Stimulated activated CD4-positive, alpha-beta T cell treated with anti-CD3 and anti-CD28 coated beads, Interleukin-2, amount 100 ng/mL, for 24 hours (primary cell): ENCODE data around the gene MRPL2.
"Not testable (repeated sequence)": the region's sequence is repeated elsewhere in the genome, so short reads cannot be mapped to it uniquely, and the experiment has no call there.

ENCODE experiments used
- DNase-seq, 2 donors: peaks; one replicate each; pipeline ENCODE4 v3.0.0-alpha.2; 2020

Gene MRPL2

DNA sequence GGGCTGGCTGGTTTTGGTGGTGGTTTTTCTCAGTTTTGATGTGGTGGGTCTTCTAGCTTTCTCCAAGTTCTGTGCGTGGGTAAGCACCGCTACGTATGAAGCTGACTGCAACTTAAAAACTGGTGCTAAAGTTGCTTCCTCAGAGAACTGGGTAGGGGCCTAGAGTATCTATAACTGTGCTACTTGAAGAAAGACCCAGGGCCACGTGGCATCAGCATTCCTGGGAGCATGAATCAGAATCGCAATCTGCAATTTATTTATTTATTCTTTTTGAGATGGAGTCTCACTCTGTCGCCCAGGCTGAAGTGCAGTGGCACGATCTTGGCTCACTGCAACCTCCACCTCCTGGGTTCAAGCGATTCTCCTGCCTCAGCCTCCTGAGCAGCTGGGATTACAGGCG lies 22.7 kb upstream of the MRPL2 start:
- not testable (repeated sequence) for DNase-seq

- DNase-seq, result no peak
Observed at GRCh38 chr6:43081043-43081442, 21.8 kb upstream of the MRPL2 start.

GRCh38 chr6:43078691-43079090 lies 19.5 kb upstream of the MRPL2 start:
- DNase-seq, result no peak

GRCh38 chr6:43077981-43078511 lies 18.8 kb upstream of the MRPL2 start:
- DNase-seq, result no peak

DNA sequence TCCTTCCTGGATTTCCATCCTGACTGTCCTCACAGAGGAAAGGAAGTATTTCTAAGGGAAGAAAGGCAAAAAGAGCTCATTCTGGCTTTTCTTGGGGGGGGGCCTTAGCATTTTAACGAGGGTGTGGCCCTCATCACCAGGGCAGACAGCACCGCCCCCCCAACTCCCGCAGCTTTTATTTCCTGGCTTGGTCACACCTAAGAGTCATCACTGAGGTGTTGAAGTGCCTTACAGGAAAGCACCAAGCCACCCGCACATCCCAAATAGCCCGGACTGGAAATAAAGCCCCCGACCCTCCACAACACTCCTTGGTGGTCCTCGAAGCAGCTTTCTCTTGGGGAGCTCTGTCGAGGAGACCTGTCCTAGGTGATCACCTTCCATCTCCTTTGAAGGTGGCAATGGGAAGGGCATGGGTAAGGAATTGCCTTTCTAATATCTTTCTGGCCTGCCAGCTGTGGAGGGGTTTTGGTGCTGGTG lies 18.1 kb upstream of the MRPL2 start:
- no peak for DNase-seq

DNA sequence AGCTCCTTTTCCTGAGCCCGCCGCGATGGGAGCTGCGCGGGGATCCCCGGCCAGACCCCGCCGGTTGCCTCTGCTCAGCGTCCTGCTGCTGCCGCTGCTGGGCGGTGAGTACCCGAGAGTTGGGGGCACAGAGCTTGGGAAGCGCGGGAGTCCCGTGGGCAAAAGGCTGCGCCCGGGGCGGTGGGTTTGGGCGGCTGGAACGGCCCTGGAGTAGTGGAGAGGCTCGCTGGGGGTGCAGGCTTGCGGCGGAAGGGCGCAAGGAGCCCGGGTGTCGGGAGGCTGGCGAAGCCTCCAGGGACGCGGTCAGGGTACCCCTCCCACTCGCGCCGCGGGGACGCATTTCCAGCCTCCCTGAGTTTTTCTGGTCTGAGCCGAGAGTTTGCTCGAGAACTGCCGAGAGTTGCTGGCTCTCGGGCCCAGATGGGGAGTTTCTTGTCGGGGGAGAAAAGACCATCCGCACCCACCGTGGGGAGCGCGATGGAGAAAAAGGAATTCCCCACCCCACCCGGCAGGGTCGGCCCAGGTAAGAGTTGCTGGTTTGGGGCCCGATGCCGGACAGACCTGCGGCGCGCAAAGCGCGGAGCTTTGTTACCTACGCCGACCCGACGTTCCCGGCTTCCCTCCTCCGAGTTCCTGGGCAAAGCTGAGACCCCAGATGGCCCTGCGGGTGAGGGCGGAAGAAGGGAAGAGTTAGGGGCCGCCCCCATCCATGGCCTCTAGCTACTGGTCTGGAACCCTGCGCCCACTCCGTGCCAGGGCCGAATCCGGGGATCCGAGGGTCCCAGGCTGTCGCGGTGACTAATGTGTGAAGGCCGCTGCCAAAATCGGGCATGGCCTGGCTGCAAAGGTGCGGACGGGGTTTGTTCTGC lies 17.5 kb upstream of the MRPL2 start:
- peak in 1 of 2 donors; percentile 16 for DNase-seq

DNA sequence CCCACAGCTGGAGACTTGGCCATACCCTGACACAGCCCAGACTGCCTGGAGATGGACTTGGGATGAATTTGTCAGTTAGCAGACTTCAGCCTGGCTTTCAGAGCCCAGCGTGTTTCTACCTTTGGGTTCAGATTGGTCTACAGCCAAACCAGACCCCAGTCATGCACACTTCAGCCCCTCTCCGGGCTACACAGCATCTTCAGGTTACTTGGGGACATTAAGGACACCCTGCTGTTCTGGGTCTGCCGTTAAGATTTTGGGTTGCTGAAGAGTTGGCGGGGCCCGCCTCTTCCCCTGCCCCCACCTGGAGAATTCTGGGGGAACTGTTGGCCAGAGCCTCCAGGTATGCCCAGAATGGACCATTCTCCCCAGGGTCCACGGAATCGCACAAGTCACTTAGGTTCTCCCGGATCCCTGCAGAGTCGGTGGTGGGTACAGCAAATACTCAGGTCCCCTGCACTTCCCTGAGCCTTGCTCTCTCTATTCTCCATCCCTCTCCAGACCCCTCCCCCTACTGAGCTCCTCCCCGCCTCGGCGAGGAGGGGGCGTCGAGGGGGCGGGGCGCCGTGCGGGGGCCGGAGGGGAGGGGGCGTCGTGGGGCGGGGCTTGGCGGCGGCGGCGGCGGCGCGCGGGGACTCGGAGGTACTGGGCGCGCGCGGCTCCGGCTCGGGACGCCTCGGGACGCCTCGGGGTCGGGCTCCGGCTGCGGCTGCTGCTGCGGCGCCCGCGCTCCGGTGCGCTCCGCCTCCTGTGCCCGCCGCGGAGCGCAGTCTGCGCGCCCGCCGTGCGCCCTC lies 16.6 kb upstream of the MRPL2 start, which contains the start of gene PTK7:
Gene PTK7 (plus strand): TSS at position 645 of the 794 bp plus-strand sequence. CDS start 175 bp downstream, outside the sequence.
- DNase-seq, result peak; percentile 25 to 62

GRCh38 chr6:43074847-43075669 lies 15.8 kb upstream of the MRPL2 start:
- DNase-seq, result no peak

DNA sequence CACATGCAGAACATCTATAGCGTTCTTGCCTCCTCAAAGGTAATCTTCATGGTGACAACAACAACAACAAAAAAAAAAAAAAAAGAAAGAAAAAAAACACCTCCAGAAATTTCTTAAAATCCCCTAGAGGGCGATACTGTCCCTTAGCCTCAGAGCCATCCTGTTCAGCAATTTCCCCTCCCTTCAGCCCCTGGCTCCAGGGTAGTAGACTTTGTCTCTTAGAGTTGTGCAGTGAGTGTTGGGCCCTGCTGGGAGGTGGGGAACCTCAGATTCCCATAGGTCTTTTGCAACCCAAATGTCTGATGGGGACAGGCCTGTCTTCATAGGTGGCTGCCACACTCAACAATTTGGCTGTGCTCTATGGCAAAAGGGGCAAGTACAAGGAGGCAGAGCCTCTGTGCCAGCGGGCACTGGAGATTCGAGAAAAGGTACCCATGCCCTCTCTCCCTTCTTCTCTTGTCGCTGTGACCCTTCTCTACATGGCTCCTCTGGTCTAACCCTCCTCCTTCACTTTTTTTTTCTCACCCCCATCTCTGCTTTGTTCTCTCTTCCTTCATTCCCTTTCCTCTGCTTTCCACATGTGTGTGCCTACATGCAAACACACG lies 10.9 kb upstream of the MRPL2 start:
- DNase-seq, result no peak

DNA sequence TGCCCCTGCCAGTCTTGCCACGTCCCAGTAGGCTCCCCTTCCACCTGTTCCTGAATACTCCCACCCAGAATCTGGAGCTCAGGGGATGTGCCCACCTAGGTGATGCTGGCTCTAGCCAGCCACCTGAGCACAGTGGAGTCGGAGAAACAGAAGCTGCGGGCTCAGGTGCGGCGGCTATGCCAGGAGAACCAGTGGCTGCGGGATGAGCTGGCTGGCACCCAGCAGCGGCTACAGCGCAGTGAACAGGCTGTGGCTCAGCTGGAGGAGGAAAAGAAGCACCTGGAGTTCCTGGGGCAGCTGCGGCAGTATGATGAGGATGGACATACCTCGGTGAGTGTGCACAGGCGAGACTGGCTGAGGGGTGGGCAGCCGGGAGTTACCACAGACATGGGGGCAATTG lies 3.6 kb upstream of the MRPL2 start:
- DNase-seq, result no peak

- no peak for DNase-seq
Observed at GRCh38 chr6:43061861-43062260, 2.6 kb upstream of the MRPL2 start.

- DNase-seq, result no peak
Observed at GRCh38 chr6:43060755-43061633, 1.8 kb upstream of the MRPL2 start.

DNA sequence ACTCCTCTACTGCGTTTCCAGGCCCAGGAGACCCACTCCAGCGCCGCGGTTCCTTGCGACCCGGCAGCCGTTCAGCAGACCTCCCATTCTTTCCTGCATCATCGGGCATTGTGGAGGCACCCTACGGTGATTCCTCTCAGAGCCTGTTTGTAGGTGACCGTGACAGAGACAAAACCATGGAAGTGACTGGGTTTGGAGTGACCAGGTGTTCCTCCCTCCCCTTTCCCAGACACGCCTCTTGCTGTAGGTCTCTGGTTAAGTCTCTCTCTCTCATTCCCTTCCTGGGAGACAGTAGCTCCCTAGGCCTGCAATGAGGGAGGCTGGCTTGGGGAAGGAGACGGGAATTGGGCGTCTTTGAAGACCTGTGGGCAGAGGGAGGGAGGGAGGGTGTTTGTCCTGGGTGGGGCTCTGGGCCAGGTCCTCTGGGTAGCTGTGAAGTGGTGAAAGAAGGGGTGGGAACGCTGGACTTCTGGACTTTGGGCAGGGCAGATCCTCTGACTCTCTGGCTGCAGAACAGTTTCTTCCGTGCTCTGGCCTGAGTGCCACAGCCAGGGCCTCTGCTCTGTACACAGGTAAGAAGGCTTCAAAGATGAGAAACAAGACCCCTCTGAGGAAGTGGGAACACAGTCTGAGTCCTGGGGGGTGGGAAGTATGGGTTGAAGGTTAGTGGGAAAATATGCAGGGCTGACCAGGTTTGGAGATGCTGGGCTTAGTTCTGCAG lies 960 bp upstream of the MRPL2 start:
- no peak for DNase-seq

DNA sequence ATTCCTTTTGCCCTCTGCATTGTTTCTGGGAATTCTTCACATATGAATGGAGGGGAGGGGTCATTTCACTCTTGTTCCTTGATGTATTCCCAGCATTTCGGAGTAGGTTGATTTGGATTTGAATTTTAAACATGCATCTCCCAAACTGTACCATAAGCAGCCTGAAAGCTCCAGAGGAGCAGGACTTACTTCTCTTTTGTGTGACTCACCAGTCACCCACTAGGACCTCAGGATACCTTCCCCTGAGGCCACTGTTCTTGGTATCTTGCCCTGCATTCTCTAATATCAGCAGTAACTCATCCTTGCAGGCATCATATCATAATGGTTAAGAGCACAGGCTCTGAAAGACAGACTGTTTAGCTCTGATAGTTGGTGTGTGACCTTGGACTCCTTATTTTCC lies 703 bp downstream of the MRPL2 start:
- no peak for DNase-seq

- no peak for DNase-seq
Observed at GRCh38 chr6:43055966-43056365, 3.3 kb downstream of the MRPL2 start.

- DNase-seq, result no peak
Observed at GRCh38 chr6:43054206-43054943, 4.9 kb downstream of the MRPL2 start.

DNA sequence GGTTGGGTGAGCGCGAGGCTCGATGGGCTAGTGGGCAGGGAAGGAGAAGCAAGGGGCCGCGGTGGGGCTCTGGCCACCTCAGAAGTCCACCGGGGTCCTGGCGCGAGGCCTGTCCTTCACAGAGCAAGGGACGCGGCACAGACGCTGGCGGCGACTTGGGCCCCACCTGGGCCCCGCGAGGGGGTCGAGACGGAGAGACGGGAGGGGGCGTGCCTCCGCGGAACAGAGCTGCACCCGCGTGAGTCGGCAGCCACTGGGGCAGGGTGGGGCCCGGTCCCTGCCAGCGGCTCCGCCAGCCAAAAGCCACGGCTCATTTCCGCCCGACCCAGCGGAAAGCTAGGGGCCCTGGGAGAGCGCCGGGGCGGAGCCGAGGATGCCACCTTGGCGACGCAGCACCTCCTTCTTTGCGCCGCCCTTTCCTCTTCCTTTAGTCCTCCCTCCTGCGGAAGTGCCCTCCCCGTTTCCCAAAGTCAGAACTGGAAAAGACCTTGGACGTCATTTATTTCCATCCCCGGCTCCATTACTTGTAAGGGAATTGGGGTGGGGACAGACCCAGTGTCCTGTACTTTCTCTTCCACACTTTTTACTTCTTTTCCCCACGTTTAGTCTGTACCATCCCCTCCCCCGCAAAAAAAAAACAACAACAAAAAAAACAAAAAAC lies 5.6 kb downstream of the MRPL2 start, which contains the start of gene CUL7:
Gene CUL7 (minus strand): TSS at position 307 of the 661 bp plus-strand sequence. CDS start 1,063 bp downstream, outside the sequence.
- peak; percentile 91 to 93 for DNase-seq

GRCh38 chr6:43052842-43053544 lies 6.2 kb downstream of the MRPL2 start:
- DNase-seq, result peak; percentile 41 to 45
